ENCODE data around the gene OPALIN.

DNA sequence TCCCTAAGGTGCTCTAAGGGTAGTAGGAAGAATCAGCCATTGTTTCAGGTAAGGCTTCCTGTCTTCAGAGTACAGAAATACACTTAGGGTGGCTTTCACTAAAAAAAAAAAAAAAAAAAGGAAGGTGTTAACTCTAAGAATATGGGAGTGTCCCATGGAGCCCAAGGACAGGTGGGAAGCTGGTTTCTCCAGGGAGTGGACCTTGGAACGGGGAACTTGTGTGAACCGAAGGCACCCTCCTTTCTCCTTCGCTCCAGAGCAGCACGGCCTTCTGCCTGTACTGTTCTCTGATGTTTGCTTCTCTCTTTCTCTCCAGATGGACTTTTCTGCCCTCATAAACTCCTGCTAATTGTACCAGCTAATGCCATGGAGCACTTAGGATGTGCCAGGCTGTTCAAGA is 6.2 kb downstream of the OPALIN start:
- TF ChIP-seq CREB1 (IDR thresholded peaks at IDR 0.05), result no peak
- TF ChIP-seq CREB1 (CRISPR knock-in tag; IDR thresholded peaks at IDR 0.05), result no peak
- TF ChIP-seq KLF13 (tag; IDR thresholded peaks at IDR 0.05; ENCODE audit: borderline replicate concordance, low read depth), result no peak
- TF ChIP-seq, protein P1, sequence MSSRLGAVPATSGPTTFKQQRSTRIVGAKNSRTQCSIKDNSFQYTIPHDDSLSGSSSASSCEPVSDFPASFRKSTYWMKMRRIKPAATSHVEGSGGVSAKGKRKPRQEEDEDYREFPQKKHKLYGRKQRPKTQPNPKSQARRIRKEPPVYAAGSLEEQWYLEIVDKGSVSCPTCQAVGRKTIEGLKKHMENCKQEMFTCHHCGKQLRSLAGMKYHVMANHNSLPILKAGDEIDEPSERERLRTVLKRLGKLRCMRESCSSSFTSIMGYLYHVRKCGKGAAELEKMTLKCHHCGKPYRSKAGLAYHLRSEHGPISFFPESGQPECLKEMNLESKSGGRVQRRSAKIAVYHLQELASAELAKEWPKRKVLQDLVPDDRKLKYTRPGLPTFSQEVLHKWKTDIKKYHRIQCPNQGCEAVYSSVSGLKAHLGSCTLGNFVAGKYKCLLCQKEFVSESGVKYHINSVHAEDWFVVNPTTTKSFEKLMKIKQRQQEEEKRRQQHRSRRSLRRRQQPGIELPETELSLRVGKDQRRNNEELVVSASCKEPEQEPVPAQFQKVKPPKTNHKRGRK (tag; IDR thresholded peaks at IDR 0.05), result no peak
- TF ChIP-seq NR2C2 (CRISPR knock-in tag; IDR thresholded peaks at IDR 0.05), result no peak
- TF ChIP-seq NR2C2 (tag; IDR thresholded peaks at IDR 0.05), result no peak
- no peak for TF ChIP-seq CTBP1 (IDR thresholded peaks at IDR 0.05; ENCODE audit: borderline replicate concordance)
- TF ChIP-seq, protein P2, sequence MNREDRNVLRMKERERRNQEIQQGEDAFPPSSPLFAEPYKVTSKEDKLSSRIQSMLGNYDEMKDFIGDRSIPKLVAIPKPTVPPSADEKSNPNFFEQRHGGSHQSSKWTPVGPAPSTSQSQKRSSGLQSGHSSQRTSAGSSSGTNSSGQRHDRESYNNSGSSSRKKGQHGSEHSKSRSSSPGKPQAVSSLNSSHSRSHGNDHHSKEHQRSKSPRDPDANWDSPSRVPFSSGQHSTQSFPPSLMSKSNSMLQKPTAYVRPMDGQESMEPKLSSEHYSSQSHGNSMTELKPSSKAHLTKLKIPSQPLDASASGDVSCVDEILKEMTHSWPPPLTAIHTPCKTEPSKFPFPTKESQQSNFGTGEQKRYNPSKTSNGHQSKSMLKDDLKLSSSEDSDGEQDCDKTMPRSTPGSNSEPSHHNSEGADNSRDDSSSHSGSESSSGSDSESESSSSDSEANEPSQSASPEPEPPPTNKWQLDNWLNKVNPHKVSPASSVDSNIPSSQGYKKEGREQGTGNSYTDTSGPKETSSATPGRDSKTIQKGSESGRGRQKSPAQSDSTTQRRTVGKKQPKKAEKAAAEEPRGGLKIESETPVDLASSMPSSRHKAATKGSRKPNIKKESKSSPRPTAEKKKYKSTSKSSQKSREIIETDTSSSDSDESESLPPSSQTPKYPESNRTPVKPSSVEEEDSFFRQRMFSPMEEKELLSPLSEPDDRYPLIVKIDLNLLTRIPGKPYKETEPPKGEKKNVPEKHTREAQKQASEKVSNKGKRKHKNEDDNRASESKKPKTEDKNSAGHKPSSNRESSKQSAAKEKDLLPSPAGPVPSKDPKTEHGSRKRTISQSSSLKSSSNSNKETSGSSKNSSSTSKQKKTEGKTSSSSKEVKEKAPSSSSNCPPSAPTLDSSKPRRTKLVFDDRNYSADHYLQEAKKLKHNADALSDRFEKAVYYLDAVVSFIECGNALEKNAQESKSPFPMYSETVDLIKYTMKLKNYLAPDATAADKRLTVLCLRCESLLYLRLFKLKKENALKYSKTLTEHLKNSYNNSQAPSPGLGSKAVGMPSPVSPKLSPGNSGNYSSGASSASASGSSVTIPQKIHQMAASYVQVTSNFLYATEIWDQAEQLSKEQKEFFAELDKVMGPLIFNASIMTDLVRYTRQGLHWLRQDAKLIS (CRISPR knock-in tag; IDR thresholded peaks at IDR 0.05), result no peak
- no peak for TF ChIP-seq TAF1 (IDR thresholded peaks at IDR 0.05; ENCODE audit: control insufficient read depth, extremely low read depth, insufficient read depth, low read length, severe bottlenecking)
- TF ChIP-seq, protein P3, sequence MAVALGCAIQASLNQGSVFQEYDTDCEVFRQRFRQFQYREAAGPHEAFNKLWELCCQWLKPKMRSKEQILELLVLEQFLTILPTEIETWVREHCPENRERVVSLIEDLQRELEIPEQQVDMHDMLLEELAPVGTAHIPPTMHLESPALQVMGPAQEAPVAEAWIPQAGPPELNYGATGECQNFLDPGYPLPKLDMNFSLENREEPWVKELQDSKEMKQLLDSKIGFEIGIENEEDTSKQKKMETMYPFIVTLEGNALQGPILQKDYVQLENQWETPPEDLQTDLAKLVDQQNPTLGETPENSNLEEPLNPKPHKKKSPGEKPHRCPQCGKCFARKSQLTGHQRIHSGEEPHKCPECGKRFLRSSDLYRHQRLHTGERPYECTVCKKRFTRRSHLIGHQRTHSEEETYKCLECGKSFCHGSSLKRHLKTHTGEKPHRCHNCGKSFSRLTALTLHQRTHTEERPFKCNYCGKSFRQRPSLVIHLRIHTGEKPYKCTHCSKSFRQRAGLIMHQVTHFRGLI (CRISPR knock-in tag; IDR thresholded peaks at IDR 0.05), result no peak
- TF ChIP-seq POLR2A (conservative IDR thresholded peaks at IDR 0.05), result no peak
- no peak for TF ChIP-seq CEBPB (tag; IDR thresholded peaks at IDR 0.05)
- TF ChIP-seq BRF1 (IDR thresholded peaks at IDR 0.05; ENCODE audit: borderline replicate concordance, extremely low read depth, insufficient read length), result no peak
- TF ChIP-seq HDAC1 (IDR thresholded peaks at IDR 0.05), result no peak
- no peak for TF ChIP-seq NEUROD1 (IDR thresholded peaks at IDR 0.05; ENCODE audit: borderline replicate concordance, low read depth, low read length, partially characterized antibody)
- TF ChIP-seq ETS2 (tag; IDR thresholded peaks at IDR 0.05; ENCODE audit: borderline replicate concordance, poor library complexity, severe bottlenecking), result no peak

Data from K562 (cell line).